ENCODE data around the gene OR2F1. TPM values are rescaled to one million over a fixed set of nuclear protein-coding genes. Genes with fewer than 3 reads are reported as not detected.

The OR2F1 gene
- total RNA-seq, 2 donors from 2014 or later = not detected

DNA sequence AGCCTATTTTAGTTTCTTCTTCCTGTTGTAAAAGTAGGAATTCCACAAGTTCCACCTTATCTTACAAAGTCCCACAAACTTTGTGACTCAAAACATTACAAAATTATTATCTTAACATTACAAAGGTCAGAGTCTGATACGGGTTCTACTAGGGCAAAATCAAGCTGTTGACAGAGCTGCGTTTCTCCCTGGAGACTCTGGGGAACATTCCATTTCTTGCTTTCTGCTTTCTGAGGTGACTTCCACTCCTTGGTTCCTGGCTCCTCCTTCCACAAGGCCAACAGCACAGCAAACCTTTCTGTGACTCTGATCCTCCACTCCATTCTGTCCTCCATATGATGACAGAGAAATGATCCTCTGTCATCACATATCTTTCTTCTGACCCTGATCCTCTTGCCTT is 10.6 kb downstream of the OR2F1 start:
- DNase-seq (ENCODE audit: low spot score) = no peak
- Histone ChIP-seq H3K36me3 (no peaks in the 10 kb centered on the region), H3K27me3 (no peaks in the 10 kb centered on the region), H3K4me1 (no peaks in the 10 kb centered on the region), H3K27ac (no peak overlapping the region), H3K4me3 (no peak overlapping the region), H3K9me3 (no peaks in the 10 kb centered on the region)
- TF ChIP-seq, protein P1, sequence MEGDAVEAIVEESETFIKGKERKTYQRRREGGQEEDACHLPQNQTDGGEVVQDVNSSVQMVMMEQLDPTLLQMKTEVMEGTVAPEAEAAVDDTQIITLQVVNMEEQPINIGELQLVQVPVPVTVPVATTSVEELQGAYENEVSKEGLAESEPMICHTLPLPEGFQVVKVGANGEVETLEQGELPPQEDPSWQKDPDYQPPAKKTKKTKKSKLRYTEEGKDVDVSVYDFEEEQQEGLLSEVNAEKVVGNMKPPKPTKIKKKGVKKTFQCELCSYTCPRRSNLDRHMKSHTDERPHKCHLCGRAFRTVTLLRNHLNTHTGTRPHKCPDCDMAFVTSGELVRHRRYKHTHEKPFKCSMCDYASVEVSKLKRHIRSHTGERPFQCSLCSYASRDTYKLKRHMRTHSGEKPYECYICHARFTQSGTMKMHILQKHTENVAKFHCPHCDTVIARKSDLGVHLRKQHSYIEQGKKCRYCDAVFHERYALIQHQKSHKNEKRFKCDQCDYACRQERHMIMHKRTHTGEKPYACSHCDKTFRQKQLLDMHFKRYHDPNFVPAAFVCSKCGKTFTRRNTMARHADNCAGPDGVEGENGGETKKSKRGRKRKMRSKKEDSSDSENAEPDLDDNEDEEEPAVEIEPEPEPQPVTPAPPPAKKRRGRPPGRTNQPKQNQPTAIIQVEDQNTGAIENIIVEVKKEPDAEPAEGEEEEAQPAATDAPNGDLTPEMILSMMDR (IDR thresholded peaks at IDR 0.05) = no peak

- Histone ChIP-seq H3K9me3 (peaks cover 0 to 6% of the 10 kb centered on the region in 2 donors), H3K27ac (no peak overlapping the region), H3K4me1 (no peaks in the 10 kb centered on the region), H3K36me3 (no peaks in the 10 kb centered on the region), H3K27me3 (no peaks in the 10 kb centered on the region), H3K4me3 (no peak overlapping the region)
- no peak for DNase-seq (ENCODE audit: low spot score)
- TF ChIP-seq, protein P1 (IDR thresholded peaks at IDR 0.05) = no peak
Observed at GRCh38 chr7:143967398-143967797, 12.8 kb downstream of the OR2F1 start.

DNA sequence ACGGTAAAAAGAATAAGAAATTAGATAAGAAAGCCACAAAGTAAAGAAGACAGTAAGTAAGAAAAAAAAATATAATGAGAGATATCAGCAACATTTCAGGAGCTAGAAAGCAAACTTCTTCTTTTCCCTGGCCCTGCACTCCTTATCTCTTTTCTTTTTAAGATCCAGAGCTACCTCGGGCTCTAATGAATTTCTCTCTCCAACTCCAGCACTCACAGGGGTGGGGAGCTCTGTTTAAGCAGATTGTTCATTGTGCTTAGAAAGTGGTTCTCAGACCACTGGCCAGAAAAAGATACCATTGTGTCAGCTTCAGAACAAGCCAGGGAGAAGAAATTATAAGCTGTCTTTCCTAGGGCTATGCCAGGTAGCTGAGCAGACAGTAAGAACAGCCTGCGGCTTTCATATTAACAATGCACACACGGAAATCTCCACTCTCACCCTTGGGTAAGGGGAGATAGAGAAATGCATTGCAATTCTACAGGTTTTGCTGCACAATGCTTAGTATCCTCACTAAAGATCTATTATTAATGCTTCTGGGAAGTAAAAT is 19.3 kb downstream of the OR2F1 start:
- Histone ChIP-seq H3K27ac (no peak overlapping the region), H3K27me3 (no peaks in the 10 kb centered on the region), H3K36me3 (no peaks in the 10 kb centered on the region), H3K4me3 (no peak overlapping the region), H3K4me1 (no peaks in the 10 kb centered on the region), H3K9me3 (peaks cover 0 to 6% of the 10 kb centered on the region in 2 donors)
- TF ChIP-seq, protein P1 (IDR thresholded peaks at IDR 0.05) = no peak
- DNase-seq (ENCODE audit: low spot score) = no peak

DNA sequence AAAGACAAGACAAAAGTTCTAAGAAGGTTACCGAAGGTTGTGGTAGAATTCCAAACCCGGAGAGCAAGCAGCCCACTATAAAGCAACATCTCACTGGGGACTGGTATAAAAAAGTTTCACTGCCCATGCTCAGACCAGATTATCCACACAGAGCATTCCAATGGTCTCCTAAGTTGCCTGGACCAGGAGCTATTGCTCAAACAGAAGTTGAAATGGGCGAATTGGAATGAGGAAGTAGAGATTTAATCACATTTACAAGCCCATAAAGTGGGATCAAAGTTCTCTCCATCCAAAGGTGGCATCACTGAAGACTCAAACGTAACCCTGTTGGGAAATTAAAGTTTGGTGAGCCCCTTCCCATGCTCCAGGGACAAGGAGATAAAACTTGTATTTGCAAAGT is 19.8 kb downstream of the OR2F1 start:
- Histone ChIP-seq H3K27me3 (no peaks in the 10 kb centered on the region), H3K4me1 (no peaks in the 10 kb centered on the region), H3K4me3 (no peak overlapping the region), H3K36me3 (no peaks in the 10 kb centered on the region), H3K27ac (no peak overlapping the region), H3K9me3 (peaks cover 0 to 6% of the 10 kb centered on the region in 2 donors)
- DNase-seq (ENCODE audit: low spot score) = no peak
- TF ChIP-seq, protein P1 (IDR thresholded peaks at IDR 0.05) = no peak

GRCh38 chr7:143975617-143976016 is 21.0 kb downstream of the OR2F1 start:
- Histone ChIP-seq H3K27me3 (no peaks in the 10 kb centered on the region), H3K9me3 (peaks cover 0 to 6% of the 10 kb centered on the region in 2 donors), H3K4me1 (no peaks in the 10 kb centered on the region), H3K27ac (no peak overlapping the region), H3K4me3 (no peak overlapping the region), H3K36me3 (no peaks in the 10 kb centered on the region)
- DNase-seq (ENCODE audit: low spot score) = no peak
- TF ChIP-seq, protein P1 (IDR thresholded peaks at IDR 0.05) = no peak

GRCh38 chr7:143978585-143978984 is 23.9 kb downstream of the OR2F1 start:
- Histone ChIP-seq H3K4me1 (no peaks in the 10 kb centered on the region), H3K9me3 (no peaks in the 10 kb centered on the region), H3K27ac (no peak overlapping the region), H3K27me3 (no peaks in the 10 kb centered on the region), H3K4me3 (no peak overlapping the region), H3K36me3 (no peaks in the 10 kb centered on the region)
- DNase-seq (ENCODE audit: low spot score) = no peak
- TF ChIP-seq, protein P1 (IDR thresholded peaks at IDR 0.05) = no peak

Measured in right atrium auricular region (tissue), 2 donors.